NCI-H510A (cell line): ENCODE results near the gene PRICKLE1.

Source experiments
- DNase-seq: peaks from one replicate; lab custom pipeline; 2025; lab: John Stamatoyannopoulos, UW

PRICKLE1 gene

GRCh38 chr12:42588524-42589464, 752 bp downstream of the PRICKLE1 start:
- no peak for DNase-seq

GRCh38 chr12:42587601-42588523, 1.7 kb downstream of the PRICKLE1 start:
- no peak for DNase-seq

- no peak for DNase-seq
Measured at GRCh38 chr12:42586268-42586667, 3.3 kb downstream of the PRICKLE1 start.

GRCh38 chr12:42585841-42586216, 3.7 kb downstream of the PRICKLE1 start:
- DNase-seq, result no peak

- DNase-seq, result no peak
Measured at GRCh38 chr12:42585154-42585840, 4.2 kb downstream of the PRICKLE1 start.

- DNase-seq, result no peak
Measured at GRCh38 chr12:42584651-42585111, 4.9 kb downstream of the PRICKLE1 start.

GRCh38 chr12:42583016-42583415, 6.5 kb downstream of the PRICKLE1 start:
- DNase-seq, result no peak

- DNase-seq, result no peak
Measured at GRCh38 chr12:42582498-42582897, 7.0 kb downstream of the PRICKLE1 start.

- DNase-seq, result no peak
Measured at GRCh38 chr12:42582050-42582449, 7.5 kb downstream of the PRICKLE1 start.

GRCh38 chr12:42576374-42576773, 13.2 kb downstream of the PRICKLE1 start:
- no peak for DNase-seq

GRCh38 chr12:42575717-42576116, 13.8 kb downstream of the PRICKLE1 start:
- DNase-seq, result no peak

GRCh38 chr12:42574851-42575266, 14.7 kb downstream of the PRICKLE1 start:
- no peak for DNase-seq

- no peak for DNase-seq
Measured at GRCh38 chr12:42571327-42572009, 18.1 kb downstream of the PRICKLE1 start.

- DNase-seq, result no peak
Measured at GRCh38 chr12:42570076-42570475, 19.5 kb downstream of the PRICKLE1 start.

GRCh38 chr12:42568952-42569915, 20.3 kb downstream of the PRICKLE1 start:
- no peak for DNase-seq

- DNase-seq, result no peak
Measured at GRCh38 chr12:42565633-42566032, 23.9 kb downstream of the PRICKLE1 start.

- DNase-seq, result no peak
Measured at GRCh38 chr12:42564996-42565395, 24.6 kb downstream of the PRICKLE1 start.

- no peak for DNase-seq
Measured at GRCh38 chr12:42564556-42564955, 25.0 kb downstream of the PRICKLE1 start.

- DNase-seq, result no peak
Measured at GRCh38 chr12:42560977-42561376, 28.6 kb downstream of the PRICKLE1 start.

GRCh38 chr12:42557586-42558172, 31.9 kb downstream of the PRICKLE1 start:
- no peak for DNase-seq
